GM21717 (cell line): ENCODE measurements around the gene HYDIN.
"Not testable (repeated sequence)": the region's sequence is repeated elsewhere in the genome, so short reads cannot be mapped to it uniquely, and the experiment has no call there.

Experiments used
- ATAC-seq: cut with Tn5 transposase; IDR thresholded peaks from one replicate; pipeline ENCODE4 v1.9.1; 2021; ENCODE audit warnings: mild to moderate bottlenecking, moderate library complexity; ENCODE audit not compliant: unreplicated experiment

Gene HYDIN

DNA sequence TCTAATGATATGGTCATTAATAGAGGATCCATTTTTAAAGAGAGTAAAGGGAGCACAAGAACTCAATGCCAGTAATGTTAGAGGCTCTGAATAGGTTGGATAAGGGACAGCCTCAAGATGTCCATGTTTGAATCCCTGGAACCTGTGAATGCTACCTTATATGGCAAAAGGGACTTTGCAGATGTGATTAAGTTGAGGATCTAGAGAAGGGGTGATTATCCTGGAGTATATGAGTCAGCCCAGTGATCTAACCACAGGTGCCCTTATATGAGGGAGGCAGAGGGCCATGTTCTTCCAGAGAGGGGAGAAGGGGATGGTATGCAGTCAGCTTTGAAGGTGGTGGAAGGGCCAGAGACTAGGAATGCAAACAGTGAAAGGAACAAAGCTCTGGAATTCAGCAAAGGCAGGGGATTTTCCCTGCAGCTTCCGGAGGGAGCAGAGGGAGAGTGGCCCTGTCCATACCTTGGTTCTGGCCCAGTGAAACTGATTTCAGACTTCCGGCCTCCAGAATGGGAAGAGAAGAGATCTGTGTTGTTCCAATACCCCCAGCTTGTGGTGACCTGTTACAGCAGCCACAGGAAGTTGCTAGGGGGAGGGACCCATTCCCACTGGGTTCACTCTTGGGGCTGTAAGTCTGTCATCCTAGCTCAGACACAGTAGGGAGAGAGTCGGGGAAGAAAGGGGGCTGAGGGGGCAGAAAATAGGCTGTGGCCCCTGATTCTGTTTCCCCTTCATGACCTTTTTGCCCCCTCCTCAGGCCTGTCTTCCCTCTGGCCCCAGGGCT is 220.9 kb downstream of the HYDIN start:
- ATAC-seq: not testable (repeated sequence)

DNA sequence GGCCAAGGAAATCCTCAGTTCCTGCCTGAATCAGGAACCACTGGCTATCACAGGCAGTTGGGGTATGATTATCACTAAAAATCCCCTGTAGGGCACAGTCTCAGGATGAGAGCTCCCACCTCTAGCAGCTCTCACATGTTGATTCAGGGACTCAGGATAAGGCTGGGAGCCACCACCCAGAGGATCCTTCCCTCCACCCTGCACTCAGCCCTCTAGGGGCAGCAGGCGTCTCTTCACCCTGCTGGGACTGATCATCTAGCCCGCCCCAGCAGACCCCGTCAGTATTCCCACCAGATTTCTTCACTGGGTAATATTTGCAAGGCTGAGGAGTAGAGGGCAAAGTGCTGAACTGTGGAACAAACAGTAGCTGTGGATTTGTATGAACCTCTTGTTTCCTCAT is 224.0 kb downstream of the HYDIN start:
- ATAC-seq: not testable (repeated sequence)

DNA sequence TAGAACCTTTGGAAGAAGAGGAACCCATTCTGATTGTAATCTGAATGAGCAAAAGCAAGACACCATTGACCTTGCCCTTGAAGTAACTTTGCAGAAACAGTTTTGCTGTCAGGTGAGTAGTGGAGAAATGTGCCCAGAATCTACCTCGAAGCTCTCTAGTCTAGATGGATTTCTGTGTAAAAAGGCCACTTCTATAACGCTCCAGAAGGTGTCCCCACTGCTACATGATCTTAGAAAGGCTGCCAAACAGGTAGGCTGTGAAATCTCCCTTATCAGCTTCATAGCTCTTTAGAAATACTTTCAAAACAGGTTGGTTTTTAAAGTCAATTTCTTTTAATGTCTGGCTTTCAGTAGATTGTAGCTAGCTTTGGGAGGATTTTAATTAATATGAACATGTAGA is 230.8 kb downstream of the HYDIN start:
- not testable (repeated sequence) for ATAC-seq

DNA sequence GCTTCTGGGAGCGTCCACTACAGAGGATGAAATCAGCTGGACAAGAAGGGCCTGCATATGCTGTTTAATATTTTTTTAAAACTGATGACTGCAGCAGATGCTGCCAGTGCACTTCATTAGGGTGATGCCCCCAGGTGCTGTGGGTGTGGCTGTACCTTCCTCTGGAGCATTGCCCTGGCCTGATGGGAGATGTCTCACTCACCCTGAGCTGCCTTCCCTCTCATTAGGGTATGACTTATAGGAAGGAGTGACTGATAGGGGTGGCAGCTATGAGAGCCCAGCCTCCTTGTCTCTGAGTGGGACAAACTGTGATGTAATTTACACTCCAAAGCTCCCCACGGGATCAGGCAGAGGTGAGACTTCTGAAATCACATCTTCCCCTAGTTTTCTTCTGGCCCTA is 234.7 kb downstream of the HYDIN start:
- ATAC-seq: not testable (repeated sequence)

DNA sequence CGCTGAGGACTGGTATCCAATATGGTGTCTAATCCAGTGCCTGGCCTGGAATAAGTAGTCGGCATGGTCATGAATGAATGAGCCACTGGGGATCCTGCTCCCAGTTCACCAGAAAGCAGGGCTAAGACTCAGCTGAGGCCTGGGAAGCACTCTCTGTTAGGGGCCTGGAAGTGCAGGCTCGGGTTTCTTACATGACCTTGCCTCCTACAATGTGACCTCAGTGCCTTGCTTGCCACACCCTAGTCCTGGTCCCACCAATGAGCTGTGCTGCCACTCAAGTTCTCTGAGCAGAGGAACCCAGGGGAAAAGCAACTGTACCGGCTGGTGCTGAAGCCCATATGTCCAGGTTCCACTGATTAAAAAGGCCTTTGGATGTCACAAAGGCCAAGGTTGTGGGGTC is 238.0 kb downstream of the HYDIN start:
- not testable (repeated sequence) for ATAC-seq

DNA sequence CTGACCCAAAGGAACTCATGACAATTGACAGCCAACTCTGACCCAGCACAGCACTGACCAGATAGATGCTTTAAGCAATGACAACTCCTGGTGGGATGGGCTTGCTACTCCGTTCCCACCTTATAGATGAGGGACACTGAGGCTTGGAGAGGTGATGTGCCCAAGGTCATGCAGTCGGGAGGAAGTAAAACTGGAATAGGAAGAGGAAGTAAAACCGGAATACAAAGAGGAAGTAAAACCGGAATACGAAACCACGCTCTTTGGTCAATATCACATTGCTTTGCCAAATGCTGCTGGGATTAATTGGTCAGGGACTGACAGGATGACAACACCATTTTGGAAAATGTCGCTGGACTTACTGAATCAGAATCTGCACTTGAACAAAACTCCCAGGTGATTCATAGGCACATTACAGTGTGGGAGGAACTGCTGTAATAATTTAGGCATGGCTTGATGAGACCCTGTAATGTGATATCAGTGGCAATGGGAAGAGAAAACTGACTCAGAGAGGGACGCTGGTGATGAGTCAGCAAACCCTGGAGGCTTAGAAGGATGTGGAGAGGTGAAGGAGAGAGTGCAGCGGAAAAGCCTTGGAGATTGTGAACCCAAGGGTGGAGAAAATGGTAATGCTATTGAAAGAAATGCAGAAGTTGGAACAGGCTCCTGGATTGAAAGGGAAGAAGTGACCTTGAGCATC is 243.4 kb downstream of the HYDIN start:
- not testable (repeated sequence) for ATAC-seq

DNA sequence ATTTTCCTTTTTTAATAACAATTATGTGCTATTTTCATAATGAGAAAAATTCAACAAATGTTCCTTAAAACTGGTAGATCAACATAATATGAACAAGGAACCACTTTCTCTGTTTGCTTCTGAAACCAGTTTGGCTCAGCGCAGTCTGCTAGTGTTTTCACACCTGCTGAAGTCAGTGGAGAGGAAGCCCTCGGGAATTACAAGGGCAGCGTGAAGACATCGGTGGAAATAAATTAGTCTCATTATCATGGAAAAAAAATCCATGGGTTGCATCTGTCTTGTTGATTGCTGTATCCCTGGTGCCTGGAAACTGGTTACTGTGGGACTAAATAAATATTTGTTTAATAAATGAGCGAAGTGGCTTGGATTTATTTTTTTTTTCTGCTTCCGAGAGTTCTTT is 245.8 kb downstream of the HYDIN start:
- ATAC-seq: not testable (repeated sequence)

DNA sequence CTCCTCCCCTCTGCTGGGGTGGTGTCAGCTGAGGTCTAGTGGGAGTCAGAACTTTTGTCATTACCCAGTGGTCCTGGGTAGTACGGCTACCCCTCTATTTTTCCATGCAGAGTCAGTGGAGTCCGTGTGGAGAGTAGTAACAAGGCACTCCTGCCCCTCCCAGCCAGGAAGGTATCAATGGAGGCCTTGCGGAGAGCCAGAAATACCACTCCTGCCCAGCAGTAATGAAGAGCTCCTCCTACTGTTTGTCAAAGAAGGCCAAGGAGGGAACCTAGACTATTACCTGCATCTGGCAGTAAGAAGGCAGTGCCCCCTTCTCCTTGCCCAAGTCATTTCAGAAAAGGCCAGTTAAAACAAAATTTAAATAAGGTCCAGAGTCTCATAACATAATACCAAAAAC is 262.2 kb downstream of the HYDIN start:
- ATAC-seq: not testable (repeated sequence)

DNA sequence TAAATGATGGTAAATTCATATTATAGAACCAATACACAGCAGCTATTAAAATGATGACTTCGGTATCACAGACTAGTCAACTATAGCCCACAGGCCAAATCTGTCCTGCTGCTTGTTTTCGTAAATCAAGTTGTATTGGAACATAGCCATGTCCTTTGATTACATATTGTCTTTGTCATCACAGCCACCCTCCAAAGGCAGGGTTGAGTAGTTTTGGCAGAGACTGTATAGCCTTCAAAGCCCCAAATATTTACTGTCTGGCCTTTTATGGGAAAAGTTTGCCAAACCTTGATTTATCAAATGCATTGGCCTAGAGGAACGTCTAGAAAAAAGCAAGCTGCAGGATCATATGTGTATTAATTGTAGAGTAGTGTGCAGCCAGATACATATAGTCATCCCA is 270.4 kb downstream of the HYDIN start:
- ATAC-seq: not testable (repeated sequence)

DNA sequence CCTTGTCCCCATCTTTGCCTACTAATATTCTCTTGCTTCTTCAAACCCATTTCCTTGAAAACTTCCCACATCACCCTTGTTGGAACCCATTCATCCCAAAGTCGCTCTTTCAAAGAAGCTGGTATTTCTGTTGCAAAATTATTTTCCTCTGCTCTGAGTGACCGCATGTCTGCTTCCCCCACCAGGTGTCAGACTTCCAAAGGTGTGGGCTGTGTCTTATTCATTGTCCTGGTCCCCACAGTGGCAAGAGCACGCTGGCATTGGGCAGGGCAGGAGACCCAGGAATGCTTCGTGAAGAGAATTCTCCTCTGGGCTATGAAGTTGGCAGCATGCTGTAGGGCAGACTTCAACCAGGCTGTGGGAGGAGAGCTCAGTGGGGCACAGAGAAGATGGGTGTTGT is 275.6 kb downstream of the HYDIN start:
- ATAC-seq: not testable (repeated sequence)

DNA sequence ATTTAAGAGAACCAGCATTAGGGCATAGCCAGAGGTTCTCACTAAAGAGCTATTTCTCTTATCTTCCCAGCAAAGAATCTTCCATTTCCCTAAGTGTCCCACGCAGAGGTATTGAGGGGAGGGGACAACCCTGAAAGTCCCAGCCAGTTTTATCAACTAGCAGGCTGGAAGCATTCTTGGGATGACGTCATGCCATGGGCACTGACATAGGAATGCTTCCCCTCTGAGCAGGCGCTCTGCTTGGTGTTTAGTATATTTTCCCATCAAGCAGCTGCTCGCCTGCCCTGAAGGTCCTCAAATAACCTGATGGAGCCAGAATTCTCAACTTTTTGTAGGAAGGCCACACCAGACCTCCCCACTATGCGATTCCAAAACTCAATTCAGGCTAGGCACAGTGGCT is 276.7 kb downstream of the HYDIN start:
- ATAC-seq: not testable (repeated sequence)

DNA sequence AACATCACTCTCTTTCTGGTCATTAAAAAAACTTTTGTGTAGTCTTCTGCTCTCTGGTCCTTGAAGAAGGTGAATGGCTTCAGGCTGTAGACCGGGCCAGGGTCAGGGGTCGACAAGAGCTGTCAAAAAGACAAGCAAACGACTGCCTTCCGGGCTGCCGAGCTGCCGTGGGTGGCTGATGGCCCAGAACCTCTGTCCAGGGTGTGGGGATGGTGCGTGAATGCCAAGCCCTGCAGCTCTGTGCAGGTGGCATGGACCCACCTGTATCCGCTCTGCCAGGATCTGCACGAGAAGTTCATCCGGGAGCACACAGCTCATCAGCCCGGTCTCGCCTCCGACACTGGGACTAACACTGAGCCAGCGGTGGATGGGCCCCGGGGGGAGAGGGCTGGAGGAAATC is 287.0 kb downstream of the HYDIN start:
- not testable (repeated sequence) for ATAC-seq

DNA sequence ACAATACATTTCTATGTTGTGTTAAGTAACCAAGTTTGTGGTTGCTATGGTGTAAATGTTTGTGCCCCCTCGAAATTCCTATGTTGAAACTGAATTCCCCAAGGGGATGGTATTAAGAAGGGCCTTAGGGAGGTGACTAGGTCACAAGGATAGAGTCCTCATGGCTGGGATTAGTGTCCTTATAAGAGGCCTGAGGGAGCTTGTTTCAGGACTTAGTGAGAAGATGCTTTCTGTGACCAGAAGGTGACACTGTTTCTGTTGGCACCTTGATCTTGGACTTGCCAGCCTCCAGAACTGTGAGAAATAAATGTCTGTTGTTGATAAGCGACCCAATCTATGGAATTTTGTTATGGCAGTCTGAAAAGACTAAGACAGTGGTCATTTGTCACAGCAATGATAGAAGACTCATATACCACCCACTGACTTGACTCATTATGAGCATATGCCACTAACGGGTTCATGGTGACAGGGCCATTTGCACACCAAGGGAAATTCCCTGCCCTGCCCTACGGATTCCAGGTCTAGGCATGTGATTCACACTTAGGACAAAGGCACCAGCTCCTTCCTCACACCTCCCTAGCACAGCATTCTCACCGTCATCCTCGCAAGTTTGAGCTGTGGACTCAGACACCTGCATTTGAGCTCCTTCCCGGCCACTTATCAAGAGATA is 290.7 kb downstream of the HYDIN start:
- ATAC-seq: not testable (repeated sequence)

DNA sequence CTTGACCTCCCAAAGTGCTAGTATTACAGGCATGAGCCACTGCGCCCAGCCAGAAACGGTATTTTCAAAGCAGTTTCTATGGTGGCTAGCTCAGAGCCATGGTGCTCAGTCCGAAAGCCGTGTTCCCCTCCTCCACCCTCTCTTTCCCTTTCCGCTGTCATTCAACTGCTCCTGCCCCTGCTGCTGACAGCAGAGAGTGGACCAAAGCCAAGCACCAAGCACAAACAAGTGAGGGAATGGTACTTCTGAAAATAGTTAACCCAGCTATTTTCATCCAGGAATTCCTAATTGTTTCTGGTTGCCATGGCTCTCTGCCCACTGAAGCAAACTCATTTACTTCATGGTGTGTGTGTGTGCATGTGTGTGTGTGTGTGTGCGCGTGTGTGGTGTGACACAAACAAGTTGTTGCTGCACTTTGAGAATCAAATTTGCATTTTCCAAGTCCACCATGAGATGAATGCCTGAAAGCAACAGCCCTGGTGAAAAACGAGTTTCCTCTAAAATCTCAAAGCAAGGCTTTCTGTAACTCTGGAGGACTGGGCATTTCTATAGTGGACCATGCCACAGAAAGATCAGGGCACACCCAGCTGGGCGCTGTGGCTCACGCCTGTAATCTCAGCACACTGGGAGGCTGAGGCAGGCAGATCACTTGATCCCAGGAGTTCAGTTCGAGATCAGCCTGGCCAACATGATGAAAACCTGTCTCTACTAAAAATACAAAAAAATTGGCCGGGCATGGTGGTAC is 293.6 kb downstream of the HYDIN start:
- ATAC-seq: not testable (repeated sequence)

DNA sequence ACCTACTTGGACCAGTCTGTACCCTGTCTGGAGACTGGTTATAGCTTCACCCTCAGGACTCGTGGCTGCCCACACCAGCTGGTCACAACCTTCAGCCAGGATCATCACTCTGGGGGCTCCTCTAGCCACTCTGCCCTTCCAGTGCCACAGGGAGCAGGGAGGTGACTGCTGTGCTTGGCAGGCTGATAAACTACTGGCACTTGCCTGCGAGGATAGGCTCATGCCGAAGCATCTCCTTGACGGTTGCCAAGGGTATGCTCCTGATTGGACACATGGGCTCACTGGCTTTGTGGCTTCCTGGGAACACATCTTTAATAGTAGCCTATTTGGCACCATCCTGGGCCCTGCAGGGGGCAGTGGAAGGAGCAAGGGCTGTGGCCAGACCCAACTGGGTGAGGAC is 295.2 kb downstream of the HYDIN start:
- not testable (repeated sequence) for ATAC-seq

DNA sequence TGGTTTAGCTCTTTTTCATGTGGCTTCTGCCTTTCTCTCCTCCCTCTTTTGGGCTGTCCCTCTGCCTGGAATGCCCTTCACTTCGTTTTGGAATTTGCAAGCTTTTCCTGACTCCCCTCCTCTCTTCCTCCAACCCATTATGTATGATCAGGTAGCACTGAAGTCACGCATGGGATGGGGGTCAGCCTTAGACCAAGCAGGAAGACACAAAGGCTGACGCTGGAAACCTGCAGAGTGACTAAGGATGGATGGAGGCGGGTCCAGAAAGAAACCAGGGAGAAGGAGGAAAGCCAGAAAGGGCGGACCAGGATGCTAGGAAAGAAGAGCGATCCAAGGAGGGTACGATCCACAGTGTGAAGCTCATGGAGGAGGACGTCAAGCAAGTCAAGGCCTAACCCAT is 296.8 kb downstream of the HYDIN start:
- ATAC-seq: not testable (repeated sequence)

DNA sequence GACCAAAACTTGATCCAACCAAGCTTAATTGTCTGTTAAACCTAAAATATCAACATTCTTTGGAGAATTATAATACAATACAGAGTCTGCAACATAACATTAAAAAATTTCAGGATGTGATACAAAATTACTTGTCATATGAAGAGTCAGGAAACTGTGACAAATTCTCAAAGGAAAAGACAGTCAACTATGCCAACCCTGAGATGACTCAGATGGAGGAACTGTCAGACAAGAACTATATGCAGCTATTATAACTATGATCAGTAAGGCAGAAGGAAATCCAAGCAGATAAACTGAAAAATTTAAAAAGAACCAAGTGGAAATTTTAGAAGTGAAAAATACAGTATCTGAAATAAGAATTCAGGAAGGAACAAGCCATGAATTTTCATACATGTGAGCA is 299.8 kb downstream of the HYDIN start:
- not testable (repeated sequence) for ATAC-seq

DNA sequence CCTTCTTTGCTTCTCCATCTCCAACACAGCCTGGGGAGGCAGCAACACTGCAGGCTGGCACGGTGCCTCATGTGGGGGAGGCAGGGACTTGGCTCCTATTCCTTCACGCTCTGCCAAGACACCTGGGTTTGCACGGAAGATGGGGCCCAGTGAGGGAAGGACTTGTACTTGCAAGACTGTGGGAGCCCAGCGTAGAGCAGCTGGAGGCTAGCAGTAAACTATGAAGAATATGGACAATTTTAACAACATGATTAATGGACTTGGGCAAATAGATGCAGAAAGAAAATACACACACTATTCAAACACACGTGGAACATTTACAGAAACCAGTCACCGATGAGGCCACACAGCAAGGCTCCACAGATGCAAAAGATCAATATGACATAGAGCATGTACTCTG is 308.4 kb downstream of the HYDIN start:
- not testable (repeated sequence) for ATAC-seq

DNA sequence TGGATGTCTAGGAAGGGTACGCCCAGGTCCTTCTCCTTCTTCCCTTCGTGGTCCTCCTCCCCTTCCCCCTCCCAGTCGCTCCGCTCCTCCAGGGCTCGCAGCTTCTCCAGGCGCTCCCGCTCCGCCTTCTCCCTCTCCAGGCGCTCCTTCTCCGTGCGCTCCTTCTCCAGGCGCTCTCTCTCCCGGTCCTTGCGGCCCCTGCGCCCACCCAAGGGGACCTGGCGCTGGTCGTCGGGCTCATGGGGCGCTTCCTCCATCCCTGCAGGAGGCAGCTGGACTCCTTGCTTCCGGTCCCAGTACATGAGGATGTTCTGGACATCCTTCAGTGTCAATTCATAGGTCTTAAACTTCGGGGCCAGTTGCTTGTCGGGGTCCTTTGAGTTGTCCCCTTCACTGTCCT is 309.9 kb downstream of the HYDIN start:
- not testable (repeated sequence) for ATAC-seq

DNA sequence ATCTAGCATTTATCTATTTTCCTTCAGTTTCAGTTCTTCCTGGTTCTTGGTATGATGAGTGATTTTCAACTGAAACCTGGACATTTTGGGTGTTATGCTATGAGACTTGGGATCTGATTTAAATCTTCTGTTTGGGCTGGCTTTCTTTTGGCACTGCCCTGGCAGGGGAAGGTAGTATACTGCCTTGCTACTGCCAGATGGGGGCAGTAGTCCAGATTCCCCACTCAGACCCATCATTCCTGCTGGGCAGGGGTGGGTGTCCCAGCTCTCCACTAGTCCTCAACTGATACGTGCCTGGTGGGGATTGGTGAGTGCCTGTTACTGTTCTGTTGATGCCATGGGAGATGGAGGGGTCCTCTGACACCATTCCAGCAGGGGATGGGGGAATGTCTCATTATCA is 342.3 kb downstream of the HYDIN start:
- ATAC-seq: not testable (repeated sequence)

DNA sequence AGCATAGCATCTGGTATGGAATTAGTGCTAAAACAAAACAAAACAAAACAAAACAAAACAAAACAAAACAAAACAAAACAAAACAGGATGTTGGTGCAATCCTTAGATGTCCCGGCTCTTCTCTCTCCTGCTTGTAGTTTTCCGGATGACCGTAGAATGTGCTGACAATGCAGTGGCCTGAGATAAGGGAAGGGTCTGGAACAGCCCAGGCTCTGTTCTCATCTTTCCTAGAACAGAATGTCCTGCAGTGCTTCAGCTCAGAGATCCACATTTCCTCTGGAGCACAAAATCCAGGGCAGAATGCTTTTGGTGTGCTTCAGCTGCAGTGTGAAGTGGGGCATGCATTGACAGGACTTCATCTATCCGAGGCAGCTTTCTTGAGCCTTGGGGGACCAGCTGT is 345.9 kb downstream of the HYDIN start:
- ATAC-seq: not testable (repeated sequence)
